Cardiac fibroblast (primary cell): ENCODE measurements around the gene EPHB2.
A peak's percentile ranks its signal among the peaks of the same experiment; 100 is the strongest.
"Not testable (repeated sequence)": the region's sequence is repeated elsewhere in the genome, so short reads cannot be mapped to it uniquely, and the experiment has no call there.

Source experiments
- DNase-seq, 2 donors: peaks; one replicate each; pipeline versions ENCODE4 v3.0.0 to v3.0.0-alpha.2; 2010; ENCODE audit warnings: low read depth in 2 of 2
- H3K4me3 ChIP-seq, 2 donors: replicated peaks in 1 of 2; 1 replicate in 1 of 2; 2 replicates in 1 of 2; pipeline ENCODE4 v1.5.1; 2011; ENCODE audit warnings: low read depth in 2 of 2, low read length in 2 of 2, mild to moderate bottlenecking in 2 of 2, moderate library complexity in 1 of 2
- TF ChIP-seq, protein P1 (sequence below): IDR thresholded peaks from one replicate; pipeline ENCODE4 v1.5.1; 2011; ENCODE audit warnings: low read depth, mild to moderate bottlenecking, low read length, inconsistent platforms

The EPHB2 gene

DNA sequence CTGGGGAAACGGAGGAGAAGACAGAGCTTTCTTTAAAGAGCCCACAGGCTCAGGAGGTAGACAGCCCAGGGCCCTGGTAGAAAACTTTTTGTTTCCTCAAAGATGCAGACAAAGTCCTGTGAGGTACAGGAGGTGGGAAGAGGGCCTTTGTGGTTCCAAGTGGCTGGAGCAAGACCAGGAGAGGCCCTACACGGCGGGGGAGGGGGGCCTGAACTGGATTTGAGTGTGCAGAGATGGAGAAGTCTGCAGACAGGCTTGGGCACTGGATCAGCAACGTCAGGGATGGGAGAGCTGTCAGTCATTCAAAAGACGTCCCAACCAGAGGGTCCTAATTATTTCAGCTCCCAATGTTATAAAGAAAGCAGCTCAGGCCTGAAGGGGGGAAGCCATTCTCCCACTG is 126.2 kb downstream of the EPHB2 start:
- TF ChIP-seq, protein P1, sequence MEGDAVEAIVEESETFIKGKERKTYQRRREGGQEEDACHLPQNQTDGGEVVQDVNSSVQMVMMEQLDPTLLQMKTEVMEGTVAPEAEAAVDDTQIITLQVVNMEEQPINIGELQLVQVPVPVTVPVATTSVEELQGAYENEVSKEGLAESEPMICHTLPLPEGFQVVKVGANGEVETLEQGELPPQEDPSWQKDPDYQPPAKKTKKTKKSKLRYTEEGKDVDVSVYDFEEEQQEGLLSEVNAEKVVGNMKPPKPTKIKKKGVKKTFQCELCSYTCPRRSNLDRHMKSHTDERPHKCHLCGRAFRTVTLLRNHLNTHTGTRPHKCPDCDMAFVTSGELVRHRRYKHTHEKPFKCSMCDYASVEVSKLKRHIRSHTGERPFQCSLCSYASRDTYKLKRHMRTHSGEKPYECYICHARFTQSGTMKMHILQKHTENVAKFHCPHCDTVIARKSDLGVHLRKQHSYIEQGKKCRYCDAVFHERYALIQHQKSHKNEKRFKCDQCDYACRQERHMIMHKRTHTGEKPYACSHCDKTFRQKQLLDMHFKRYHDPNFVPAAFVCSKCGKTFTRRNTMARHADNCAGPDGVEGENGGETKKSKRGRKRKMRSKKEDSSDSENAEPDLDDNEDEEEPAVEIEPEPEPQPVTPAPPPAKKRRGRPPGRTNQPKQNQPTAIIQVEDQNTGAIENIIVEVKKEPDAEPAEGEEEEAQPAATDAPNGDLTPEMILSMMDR, result no peak
- no peak overlapping the region for H3K4me3 ChIP-seq
- DNase-seq, result no peak

DNA sequence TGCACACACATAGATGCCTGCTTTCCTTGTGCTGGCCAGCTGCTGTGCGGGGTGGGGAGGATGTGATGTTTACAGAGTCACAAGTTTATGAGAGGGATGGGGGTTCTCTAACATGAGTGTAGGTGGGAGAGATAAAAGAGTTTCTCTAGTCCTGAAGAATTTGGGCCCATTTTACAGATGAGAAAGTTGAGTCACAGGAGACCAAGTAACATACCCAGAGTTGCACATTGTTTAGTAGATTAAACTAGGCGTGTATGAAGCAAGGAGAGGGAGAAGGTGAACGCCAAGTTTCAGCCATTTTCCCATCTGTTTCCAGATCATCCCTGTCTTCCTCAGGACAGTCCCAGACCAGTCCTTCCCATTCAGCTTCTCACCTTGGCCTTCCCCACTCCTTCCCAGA is 126.7 kb downstream of the EPHB2 start:
- TF ChIP-seq, protein P1, result no peak
- no peak for DNase-seq
- H3K4me3 ChIP-seq, result no peak overlapping the region

DNA sequence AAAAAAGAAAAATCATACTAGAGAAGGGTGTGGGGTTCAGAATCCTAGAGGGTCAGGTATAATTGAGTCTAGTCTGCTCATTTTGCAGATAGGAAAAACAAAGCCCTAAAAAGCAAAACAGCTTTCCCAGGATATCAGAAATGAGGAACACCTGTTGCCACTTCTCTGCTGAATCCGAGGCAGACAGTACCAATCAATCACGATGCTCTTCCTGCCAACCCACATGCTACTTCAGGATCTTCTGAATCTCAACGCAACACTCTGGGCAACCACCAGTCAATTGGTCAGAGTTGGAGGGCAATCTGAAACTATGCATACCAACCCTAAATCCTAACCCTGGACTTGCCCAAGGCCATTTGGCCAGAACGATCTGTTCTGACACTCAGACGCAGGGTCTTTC is 128.3 kb downstream of the EPHB2 start:
- no peak overlapping the region for H3K4me3 ChIP-seq
- no peak for DNase-seq
- TF ChIP-seq, protein P1, result no peak

DNA sequence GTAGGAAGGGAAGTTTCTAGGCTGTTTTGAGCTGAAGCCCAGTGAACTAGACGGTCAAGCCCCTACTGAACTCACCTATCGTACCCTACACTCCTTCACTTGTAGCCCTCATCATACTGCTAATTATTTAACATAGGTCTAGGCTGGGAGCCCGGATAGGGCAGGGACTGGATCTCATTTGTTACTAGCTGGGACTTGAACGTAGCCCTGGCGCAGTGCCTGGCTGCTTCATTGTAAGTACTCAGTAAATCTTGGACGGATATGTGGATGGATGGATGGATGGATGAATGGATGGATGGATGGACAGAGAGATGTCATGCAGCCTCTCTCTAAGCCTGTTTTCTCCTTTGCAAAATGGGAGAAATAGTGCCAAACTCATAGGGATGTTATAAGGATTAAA is 129.2 kb downstream of the EPHB2 start:
- TF ChIP-seq, protein P1, result no peak
- no peak overlapping the region for H3K4me3 ChIP-seq
- DNase-seq, result no peak

DNA sequence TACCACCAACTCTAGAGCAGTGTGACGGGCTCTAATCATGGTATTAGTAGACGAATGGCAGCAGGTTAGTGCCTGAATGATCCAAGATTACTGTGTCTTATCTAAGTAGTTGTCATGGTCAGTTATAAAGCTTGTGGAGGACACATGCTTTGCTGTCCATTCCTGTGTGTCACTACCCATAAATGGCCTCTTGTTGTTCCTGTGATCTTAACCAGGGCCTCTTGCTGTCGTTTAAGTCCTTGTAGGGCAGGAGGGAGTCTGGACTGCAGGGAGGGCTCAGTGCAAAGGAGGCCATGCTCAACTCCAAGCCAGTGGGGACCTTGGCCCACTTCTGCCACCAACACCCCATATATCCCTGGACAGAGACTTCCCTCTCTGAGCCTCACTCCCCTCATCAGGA is 130.5 kb downstream of the EPHB2 start:
- TF ChIP-seq, protein P1, result no peak
- no peak for DNase-seq
- no peak overlapping the region for H3K4me3 ChIP-seq

DNA sequence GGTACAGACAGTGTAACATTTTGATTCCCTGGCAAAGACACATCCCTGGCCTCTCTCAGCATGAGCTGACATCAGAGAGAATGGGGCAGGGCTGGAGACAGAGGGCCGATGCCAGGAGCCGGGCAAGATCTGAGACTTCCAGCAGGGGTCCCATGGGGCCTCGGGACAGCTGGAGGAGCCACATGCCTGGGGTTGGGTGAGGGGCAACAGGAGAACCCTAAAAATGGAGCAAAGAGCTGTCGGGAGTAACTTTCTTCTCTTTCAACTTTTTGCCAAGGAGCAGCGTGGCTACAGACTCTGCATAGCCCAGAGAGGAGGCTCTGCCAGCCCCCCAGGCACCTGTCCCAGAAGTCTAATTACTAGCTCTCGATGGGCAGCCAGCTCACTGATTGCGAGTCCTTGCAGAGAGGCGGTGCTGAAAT is 131.2 kb downstream of the EPHB2 start:
- DNase-seq, result peak in 1 of 2 donors; percentile 52
- no peak overlapping the region for H3K4me3 ChIP-seq
- TF ChIP-seq, protein P1, result no peak

DNA sequence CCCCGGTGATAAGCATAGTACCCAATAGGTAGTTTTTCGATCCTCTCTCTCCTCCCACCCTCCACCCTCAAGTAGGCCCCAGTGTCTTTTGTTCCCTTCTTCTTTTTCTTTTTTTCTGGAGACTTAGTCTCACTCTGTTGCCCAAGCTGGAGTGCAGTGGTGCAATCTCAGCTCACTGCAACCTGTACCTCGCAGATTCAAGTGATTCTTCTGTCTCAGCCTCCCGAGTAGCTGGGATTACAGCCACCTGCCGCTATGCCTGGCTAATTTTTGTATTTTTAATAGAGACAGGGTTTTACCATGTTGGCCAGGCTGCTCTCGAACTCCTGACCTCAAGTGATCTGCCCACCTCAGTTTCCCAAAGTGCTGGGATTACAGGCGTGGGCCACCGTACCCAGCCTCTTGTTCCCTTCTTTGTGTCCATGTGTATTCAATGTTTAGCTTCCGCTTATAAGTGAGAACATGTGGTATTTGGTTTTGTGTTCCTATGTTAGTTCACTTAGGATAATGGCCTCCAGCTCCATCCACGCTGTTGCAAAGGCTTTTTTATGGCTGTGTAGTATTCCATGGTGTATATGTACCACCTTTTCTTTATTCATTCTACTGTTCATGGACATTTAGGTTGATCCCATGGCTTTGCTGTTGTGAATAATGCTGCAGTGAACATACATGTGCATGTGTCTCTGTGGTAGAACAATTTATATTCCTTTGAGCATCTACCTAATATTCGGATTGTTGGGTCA is 133.0 kb downstream of the EPHB2 start:
- DNase-seq, H3K4me3 ChIP-seq: not testable (repeated sequence)
